ENCODE results near the gene SLC12A8. TPM values are rescaled to one million over a fixed set of nuclear protein-coding genes. Genes with fewer than 3 reads are reported as not detected.

Gene SLC12A8
- total RNA-seq, 1 donor from 2014 or later, result 2.9 TPM

- Mint-ChIP-seq H3K9me3 (no peaks in the 10 kb centered on the region), H3K27ac (ENCODE audit: unreplicated experiment) (no peak overlapping the region), H3K36me3 (ENCODE audit: low read depth) (no peaks in the 10 kb centered on the region), H3K27me3 (ENCODE audit: low read depth) (peaks cover 34% of the 10 kb centered on the region), H3K4me1 (peaks cover 38% of the 10 kb centered on the region), H3K4me3 (peak overlapping the region; percentile 49)
- TF ChIP-seq, protein P1, sequence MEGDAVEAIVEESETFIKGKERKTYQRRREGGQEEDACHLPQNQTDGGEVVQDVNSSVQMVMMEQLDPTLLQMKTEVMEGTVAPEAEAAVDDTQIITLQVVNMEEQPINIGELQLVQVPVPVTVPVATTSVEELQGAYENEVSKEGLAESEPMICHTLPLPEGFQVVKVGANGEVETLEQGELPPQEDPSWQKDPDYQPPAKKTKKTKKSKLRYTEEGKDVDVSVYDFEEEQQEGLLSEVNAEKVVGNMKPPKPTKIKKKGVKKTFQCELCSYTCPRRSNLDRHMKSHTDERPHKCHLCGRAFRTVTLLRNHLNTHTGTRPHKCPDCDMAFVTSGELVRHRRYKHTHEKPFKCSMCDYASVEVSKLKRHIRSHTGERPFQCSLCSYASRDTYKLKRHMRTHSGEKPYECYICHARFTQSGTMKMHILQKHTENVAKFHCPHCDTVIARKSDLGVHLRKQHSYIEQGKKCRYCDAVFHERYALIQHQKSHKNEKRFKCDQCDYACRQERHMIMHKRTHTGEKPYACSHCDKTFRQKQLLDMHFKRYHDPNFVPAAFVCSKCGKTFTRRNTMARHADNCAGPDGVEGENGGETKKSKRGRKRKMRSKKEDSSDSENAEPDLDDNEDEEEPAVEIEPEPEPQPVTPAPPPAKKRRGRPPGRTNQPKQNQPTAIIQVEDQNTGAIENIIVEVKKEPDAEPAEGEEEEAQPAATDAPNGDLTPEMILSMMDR (conservative IDR thresholded peaks at IDR 0.05), result peak; percentile 33
- peak; percentile 40 for DNase-seq (ENCODE audit: low read depth, low spot score)
Measured at GRCh38 chr3:125141596-125142419, 70.7 kb downstream of the SLC12A8 start.

DNA sequence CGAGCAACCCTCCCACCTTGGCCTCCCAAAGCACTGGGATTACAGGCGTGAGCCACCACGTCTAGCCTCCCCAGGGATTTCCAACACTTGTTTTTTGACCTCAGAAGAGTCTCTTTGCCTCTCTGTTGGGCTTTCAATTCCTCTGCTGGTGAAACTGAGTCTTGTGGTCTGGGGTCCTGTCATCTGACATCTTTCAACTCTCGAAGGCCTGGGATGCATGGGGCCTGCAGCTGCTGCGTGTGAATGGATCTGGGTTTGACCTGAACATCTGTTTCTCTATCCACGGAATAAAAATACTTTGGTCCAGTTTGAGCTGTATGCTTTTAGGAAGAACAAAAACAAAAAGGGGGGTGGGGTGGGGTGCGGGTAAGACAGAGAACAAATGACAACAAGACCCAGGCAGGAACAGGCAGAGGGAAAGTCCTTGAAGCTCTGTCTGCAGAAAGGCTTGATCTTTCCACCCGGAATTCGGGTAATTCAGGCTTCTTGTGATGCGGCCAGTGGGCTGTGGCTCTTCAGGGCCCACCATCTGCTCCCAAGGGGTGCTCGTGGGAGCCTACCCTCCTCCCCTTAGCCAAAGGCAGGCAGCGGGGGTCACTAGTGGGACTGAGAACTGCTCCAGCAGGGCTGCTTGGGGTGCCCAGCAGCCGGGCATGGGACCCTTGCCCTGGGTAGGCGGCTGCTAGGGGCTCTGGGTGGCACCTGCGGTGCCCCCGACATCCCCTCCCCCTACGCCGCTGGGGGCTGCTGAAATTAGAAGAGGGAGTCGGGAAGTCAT, 71.5 kb downstream of the SLC12A8 start:
- TF ChIP-seq, protein P1 (conservative IDR thresholded peaks at IDR 0.05), result no peak
- Mint-ChIP-seq H3K27ac (ENCODE audit: unreplicated experiment) (no peak overlapping the region), H3K4me3 (peak overlapping the region; percentile 49), H3K27me3 (ENCODE audit: low read depth) (peaks cover 34% of the 10 kb centered on the region), H3K9me3 (no peaks in the 10 kb centered on the region), H3K4me1 (peaks cover 38% of the 10 kb centered on the region), H3K36me3 (ENCODE audit: low read depth) (no peaks in the 10 kb centered on the region)
- no peak for DNase-seq (ENCODE audit: low read depth, low spot score)

DNA sequence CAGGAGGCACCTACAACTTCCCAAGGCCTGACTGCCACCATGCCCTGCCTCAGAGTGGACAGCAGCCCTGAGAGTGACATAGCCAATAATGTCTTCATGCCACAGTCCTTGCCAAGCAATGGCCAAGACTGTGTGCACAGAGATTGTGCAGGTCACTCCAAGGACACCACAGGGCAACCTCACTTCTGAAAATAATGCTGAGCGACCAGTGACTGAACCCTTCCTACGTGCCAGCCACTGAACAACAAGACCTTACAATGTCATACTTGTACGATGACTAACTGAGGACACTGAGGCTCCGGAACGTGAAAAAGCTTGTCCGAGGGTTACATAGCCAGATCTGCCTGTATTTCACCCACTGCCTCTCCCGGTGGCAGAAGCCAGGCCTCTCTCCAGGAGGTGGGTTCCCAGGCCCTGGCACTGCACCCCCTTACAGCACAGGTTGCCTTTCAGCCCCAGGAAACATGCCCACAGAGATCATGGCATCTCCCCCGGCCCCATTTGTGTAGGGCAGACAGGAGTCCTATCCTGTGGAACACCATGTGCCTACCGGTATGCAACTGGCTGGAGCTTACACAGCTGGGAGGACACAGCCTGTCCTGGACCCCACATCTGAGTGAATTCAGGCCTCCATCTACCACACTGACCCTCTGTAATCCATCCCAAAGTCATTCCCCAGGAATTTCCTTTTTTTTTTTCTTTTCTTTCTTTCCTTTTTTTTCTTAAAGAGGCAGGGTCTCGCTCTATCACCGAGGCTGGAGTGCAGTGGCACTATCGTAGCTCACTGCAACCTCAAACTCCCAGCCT, 72.3 kb downstream of the SLC12A8 start:
- TF ChIP-seq, protein P1 (conservative IDR thresholded peaks at IDR 0.05), result no peak
- Mint-ChIP-seq H3K9me3 (no peaks in the 10 kb centered on the region), H3K27ac (ENCODE audit: unreplicated experiment) (no peak overlapping the region), H3K4me1 (peaks cover 38% of the 10 kb centered on the region), H3K36me3 (ENCODE audit: low read depth) (no peaks in the 10 kb centered on the region), H3K4me3 (no peak overlapping the region), H3K27me3 (ENCODE audit: low read depth) (peaks cover 34% of the 10 kb centered on the region)
- DNase-seq (ENCODE audit: low read depth, low spot score), result no peak

DNA sequence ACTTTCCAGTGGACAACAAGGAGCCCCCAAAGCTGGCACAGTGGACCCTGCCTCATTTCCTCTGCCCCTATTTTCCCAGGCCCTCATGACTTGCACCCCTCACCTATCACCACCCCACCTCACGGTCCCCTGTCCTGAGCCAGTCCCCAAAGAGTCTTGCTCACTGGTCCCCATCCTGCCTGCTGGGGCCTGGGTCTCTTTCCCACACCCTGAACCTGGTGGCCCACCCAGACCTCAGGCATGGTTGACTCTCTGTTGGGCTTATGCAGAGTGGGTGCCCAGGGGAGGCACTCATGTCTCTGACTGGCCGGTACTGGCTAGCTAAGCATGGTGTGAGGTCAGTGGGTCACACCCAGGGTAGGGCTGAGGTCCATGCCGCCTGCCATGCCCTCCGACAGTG, 73.2 kb downstream of the SLC12A8 start:
- H3K4me1 Mint-ChIP-seq, result peaks cover 32% of the 10 kb centered on the region
- no peak overlapping the region for H3K4me3 Mint-ChIP-seq
- no peak for DNase-seq (ENCODE audit: low read depth, low spot score)
- H3K27me3 Mint-ChIP-seq (ENCODE audit: low read depth), result peaks cover 29% of the 10 kb centered on the region
- no peak overlapping the region for H3K27ac Mint-ChIP-seq (ENCODE audit: unreplicated experiment)
- H3K9me3 Mint-ChIP-seq, result no peaks in the 10 kb centered on the region
- TF ChIP-seq, protein P1 (conservative IDR thresholded peaks at IDR 0.05), result no peak
- H3K36me3 Mint-ChIP-seq (ENCODE audit: low read depth), result no peaks in the 10 kb centered on the region

- DNase-seq (ENCODE audit: low read depth, low spot score), result no peak
- TF ChIP-seq, protein P1 (conservative IDR thresholded peaks at IDR 0.05), result no peak
- peaks cover 18% of the 10 kb centered on the region for H3K27me3 Mint-ChIP-seq (ENCODE audit: low read depth)
- no peak overlapping the region for H3K27ac Mint-ChIP-seq (ENCODE audit: unreplicated experiment)
- no peaks in the 10 kb centered on the region for H3K36me3 Mint-ChIP-seq (ENCODE audit: low read depth)
- no peak overlapping the region for H3K4me3 Mint-ChIP-seq
- H3K9me3 Mint-ChIP-seq, result no peaks in the 10 kb centered on the region
- peaks cover 14% of the 10 kb centered on the region for H3K4me1 Mint-ChIP-seq
Measured at GRCh38 chr3:125137358-125138033, 75.1 kb downstream of the SLC12A8 start.
